ENCODE measurements around the gene CHCHD3. TPM values are rescaled to one million over a fixed set of nuclear protein-coding genes. Genes with fewer than 3 reads are reported as not detected.

CHCHD3 gene
- total and polyA plus RNA-seq, 4 donors, result 25.5 to 37.8 (median 31.8) TPM

DNA sequence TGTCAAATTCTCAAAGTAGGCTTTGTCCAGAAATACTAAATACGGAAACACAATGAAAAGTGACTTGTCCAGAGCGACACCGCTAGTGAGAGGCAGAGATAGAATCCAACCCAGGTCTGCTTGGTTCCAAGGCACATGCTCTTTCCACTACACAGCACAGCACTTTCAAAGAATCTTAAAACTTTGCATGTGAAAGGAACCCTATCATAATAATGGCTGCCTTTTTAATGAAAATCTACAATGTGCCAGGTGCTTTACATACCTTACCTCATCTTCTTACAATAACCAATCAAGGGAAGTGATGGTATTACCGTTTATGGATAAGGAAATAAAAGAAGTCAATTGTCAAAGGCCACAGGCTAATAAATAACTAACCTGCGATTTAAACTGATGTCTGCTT lies 2.6 kb downstream of the CHCHD3 start:
- Histone ChIP-seq H3K27me3 (ENCODE audit: control insufficient read depth in 4 of 4, insufficient read depth in 4 of 4, low read length in 3 of 4) (no peaks in the 10 kb centered on the region), H3K9me3 (ENCODE audit: control insufficient read depth in 4 of 4, low read length in 3 of 4) (no peaks in the 10 kb centered on the region), H3K4me1 (ENCODE audit: control insufficient read depth in 4 of 4, insufficient read depth in 4 of 4, low read length in 3 of 4) (peaks cover 4 to 29% (median 21%) of the 10 kb centered on the region in 4 donors), H3K9ac (ENCODE audit: low read depth in 1 of 2, low read length in 2 of 2) (no peak overlapping the region), H3K4me3 (ENCODE audit: low read depth in 1 of 3, low read length in 3 of 3) (no peak overlapping the region), H3K27ac (ENCODE audit: low read depth in 1 of 2, low read length in 2 of 2) (no peak overlapping the region), H3K36me3 (ENCODE audit: control insufficient read depth in 4 of 4, insufficient read depth in 3 of 4, low read depth in 1 of 4, low read length in 3 of 4) (peaks cover 0 to 2% (median 0%) of the 10 kb centered on the region in 4 donors)
- WGBS, result 69% methylated on average over 5 of the region's 5 CpGs
- TF ChIP-seq, protein P1, sequence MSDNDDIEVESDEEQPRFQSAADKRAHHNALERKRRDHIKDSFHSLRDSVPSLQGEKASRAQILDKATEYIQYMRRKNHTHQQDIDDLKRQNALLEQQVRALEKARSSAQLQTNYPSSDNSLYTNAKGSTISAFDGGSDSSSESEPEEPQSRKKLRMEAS (IDR thresholded peaks at IDR 0.05), result no peak
- TF ChIP-seq HNF4G (IDR thresholded peaks at IDR 0.05), result no peak
- TF ChIP-seq NR2F2 (IDR thresholded peaks at IDR 0.05), result no peak
- no peak for TF ChIP-seq RXRA (IDR thresholded peaks at IDR 0.05)
- no peak for TF ChIP-seq RAD21 (IDR thresholded peaks at IDR 0.05)
- TF ChIP-seq YY1 (IDR thresholded peaks at IDR 0.05), result no peak
- no peak for TF ChIP-seq HNF4A (conservative IDR thresholded peaks at IDR 0.05)
- TF ChIP-seq, protein P2, sequence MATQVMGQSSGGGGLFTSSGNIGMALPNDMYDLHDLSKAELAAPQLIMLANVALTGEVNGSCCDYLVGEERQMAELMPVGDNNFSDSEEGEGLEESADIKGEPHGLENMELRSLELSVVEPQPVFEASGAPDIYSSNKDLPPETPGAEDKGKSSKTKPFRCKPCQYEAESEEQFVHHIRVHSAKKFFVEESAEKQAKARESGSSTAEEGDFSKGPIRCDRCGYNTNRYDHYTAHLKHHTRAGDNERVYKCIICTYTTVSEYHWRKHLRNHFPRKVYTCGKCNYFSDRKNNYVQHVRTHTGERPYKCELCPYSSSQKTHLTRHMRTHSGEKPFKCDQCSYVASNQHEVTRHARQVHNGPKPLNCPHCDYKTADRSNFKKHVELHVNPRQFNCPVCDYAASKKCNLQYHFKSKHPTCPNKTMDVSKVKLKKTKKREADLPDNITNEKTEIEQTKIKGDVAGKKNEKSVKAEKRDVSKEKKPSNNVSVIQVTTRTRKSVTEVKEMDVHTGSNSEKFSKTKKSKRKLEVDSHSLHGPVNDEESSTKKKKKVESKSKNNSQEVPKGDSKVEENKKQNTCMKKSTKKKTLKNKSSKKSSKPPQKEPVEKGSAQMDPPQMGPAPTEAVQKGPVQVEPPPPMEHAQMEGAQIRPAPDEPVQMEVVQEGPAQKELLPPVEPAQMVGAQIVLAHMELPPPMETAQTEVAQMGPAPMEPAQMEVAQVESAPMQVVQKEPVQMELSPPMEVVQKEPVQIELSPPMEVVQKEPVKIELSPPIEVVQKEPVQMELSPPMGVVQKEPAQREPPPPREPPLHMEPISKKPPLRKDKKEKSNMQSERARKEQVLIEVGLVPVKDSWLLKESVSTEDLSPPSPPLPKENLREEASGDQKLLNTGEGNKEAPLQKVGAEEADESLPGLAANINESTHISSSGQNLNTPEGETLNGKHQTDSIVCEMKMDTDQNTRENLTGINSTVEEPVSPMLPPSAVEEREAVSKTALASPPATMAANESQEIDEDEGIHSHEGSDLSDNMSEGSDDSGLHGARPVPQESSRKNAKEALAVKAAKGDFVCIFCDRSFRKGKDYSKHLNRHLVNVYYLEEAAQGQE (IDR thresholded peaks at IDR 0.05), result no peak
- no peak for TF ChIP-seq JUND (IDR thresholded peaks at IDR 0.05)
- TF ChIP-seq, protein P3, sequence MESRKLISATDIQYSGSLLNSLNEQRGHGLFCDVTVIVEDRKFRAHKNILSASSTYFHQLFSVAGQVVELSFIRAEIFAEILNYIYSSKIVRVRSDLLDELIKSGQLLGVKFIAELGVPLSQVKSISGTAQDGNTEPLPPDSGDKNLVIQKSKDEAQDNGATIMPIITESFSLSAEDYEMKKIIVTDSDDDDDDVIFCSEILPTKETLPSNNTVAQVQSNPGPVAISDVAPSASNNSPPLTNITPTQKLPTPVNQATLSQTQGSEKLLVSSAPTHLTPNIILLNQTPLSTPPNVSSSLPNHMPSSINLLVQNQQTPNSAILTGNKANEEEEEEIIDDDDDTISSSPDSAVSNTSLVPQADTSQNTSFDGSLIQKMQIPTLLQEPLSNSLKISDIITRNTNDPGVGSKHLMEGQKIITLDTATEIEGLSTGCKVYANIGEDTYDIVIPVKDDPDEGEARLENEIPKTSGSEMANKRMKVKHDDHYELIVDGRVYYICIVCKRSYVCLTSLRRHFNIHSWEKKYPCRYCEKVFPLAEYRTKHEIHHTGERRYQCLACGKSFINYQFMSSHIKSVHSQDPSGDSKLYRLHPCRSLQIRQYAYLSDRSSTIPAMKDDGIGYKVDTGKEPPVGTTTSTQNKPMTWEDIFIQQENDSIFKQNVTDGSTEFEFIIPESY (IDR thresholded peaks at IDR 0.05), result no peak
- TF ChIP-seq TAF1 (conservative IDR thresholded peaks at IDR 0.05), result no peak
- no peak for TF ChIP-seq FOXA1 (IDR thresholded peaks at IDR 0.05)
- DNase-seq (ENCODE audit: low spot score), result no peak

DNA sequence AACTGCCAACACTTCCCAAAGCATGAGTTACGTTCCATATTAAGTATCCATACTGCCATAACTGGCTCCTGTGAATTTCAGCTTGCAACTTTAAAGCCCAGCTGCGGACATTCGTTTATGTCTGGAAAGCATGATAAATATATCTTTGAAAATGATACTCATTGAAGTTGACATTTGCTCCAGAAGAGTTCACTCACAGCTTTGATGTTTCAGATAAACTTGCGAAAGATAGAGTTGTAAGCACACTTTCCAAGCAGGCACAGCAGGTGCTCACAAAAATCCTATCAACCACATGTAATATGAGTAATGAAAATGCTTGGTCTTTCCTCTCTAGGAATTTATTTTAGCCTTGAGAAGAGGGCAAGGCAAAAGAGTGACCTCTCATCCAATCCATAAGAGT lies 4.5 kb downstream of the CHCHD3 start:
- Histone ChIP-seq H3K4me3 (ENCODE audit: low read depth in 1 of 3, low read length in 3 of 3) (no peak overlapping the region), H3K9ac (ENCODE audit: low read depth in 1 of 2, low read length in 2 of 2) (no peak overlapping the region), H3K36me3 (ENCODE audit: control insufficient read depth in 4 of 4, insufficient read depth in 3 of 4, low read depth in 1 of 4, low read length in 3 of 4) (peaks cover 0 to 2% (median 0%) of the 10 kb centered on the region in 4 donors), H3K27ac (ENCODE audit: low read depth in 1 of 2, low read length in 2 of 2) (no peak overlapping the region), H3K9me3 (ENCODE audit: control insufficient read depth in 4 of 4, low read length in 3 of 4) (no peaks in the 10 kb centered on the region), H3K27me3 (ENCODE audit: control insufficient read depth in 4 of 4, insufficient read depth in 4 of 4, low read length in 3 of 4) (no peaks in the 10 kb centered on the region), H3K4me1 (ENCODE audit: control insufficient read depth in 4 of 4, insufficient read depth in 4 of 4, low read length in 3 of 4) (peaks cover 4 to 28% (median 20%) of the 10 kb centered on the region in 4 donors)
- TF ChIP-seq SP1 (IDR thresholded peaks at IDR 0.05), result no peak
- TF ChIP-seq, protein P2 (IDR thresholded peaks at IDR 0.05), result no peak
- TF ChIP-seq JUND (IDR thresholded peaks at IDR 0.05), result no peak
- no peak for TF ChIP-seq EGR1 (IDR thresholded peaks at IDR 0.05; ENCODE audit: low read depth in 2 of 2)
- no peak for TF ChIP-seq TAF1 (conservative IDR thresholded peaks at IDR 0.05)
- TF ChIP-seq, protein P1 (IDR thresholded peaks at IDR 0.05), result no peak
- no peak for TF ChIP-seq RXRA (IDR thresholded peaks at IDR 0.05)
- TF ChIP-seq FOXA2 (IDR thresholded peaks at IDR 0.05), result no peak
- 96% methylated on average over 4 of the region's 4 CpGs for WGBS
- DNase-seq (ENCODE audit: low spot score), result no peak

All from liver (tissue), 9 donors.